HepG2 (cell line): Measurements from ENCODE around the gene ATRN. TPM values are rescaled to one million over a fixed set of nuclear protein-coding genes. Genes with fewer than 3 reads are reported as not detected.
A peak's percentile ranks its signal among the peaks of the same experiment; 100 is the strongest.

ENCODE experiments used
- AHDC1 ChIP-seq: sonication (generic); formaldehyde crosslinking; IDR thresholded peaks from 2 replicates; pipeline ENCODE4 v1.5.1; 2020; ENCODE audit warnings: mild to moderate bottlenecking, missing genetic modification reagents, borderline replicate concordance
- CHCHD3 ChIP-seq: sonication (generic); formaldehyde crosslinking; IDR thresholded peaks from 2 replicates; pipeline ENCODE4 v1.8.0; 2022; ENCODE audit warnings: mild to moderate bottlenecking, missing genetic modification reagents, moderate library complexity
- HNRNPLL ChIP-seq: fragments of 200-400 bp; formaldehyde crosslinking; IDR thresholded peaks from 2 replicates; pipeline ENCODE4 v1.6.1; 2017; ENCODE audit warnings: mild to moderate bottlenecking, low read depth, low read length; ENCODE audit not compliant: poor library complexity, severe bottlenecking
- LCORL ChIP-seq, 2 experiments: fragments of 450-650 bp in 1 of 2; sonication (generic) in 1 of 2; formaldehyde crosslinking in 1 of 2; IDR thresholded peaks; 2 replicates each; pipeline versions ENCODE4 v1.5.0 to v1.6.1; 2017 to 2020; ENCODE audit warnings: antibody characterized with exemption in 1 of 2, missing genetic modification reagents in 1 of 2
- MXD3 ChIP-seq: IDR thresholded peaks from 2 replicates; pipeline ENCODE4 v1.6.1; 2016; ENCODE audit warnings: mild to moderate bottlenecking, missing biosample characterization, missing genetic modification reagents
- RBM22 ChIP-seq: fragments of 200-400 bp; formaldehyde crosslinking; optimal IDR thresholded peaks from 2 replicates; pipeline ENCODE3; 2017; ENCODE audit warnings: mild to moderate bottlenecking, low read length, moderate library complexity
- SP5 ChIP-seq: IDR thresholded peaks from 2 replicates; pipeline ENCODE4 v1.6.1; 2016; ENCODE audit warnings: low read depth, borderline replicate concordance
- ZNF441 ChIP-seq: sonication (generic); formaldehyde crosslinking; IDR thresholded peaks from 2 replicates; pipeline ENCODE4 v1.7.0; 2021; ENCODE audit warnings: missing genetic modification reagents, borderline replicate concordance
- ZNF703 ChIP-seq: sonication (generic); formaldehyde crosslinking; IDR thresholded peaks from 2 replicates; pipeline ENCODE4 v1.5.1; 2020; ENCODE audit warnings: missing genetic modification reagents, mild to moderate bottlenecking, moderate library complexity, borderline replicate concordance
- ZNF75D ChIP-seq: sonication (generic); formaldehyde crosslinking; IDR thresholded peaks from 2 replicates; pipeline ENCODE4 v1.8.1; 2023; ENCODE audit warnings: missing genetic modification reagents, mild to moderate bottlenecking, borderline replicate concordance
- polyA plus RNA-seq, 8 experiments: library from polyadenylated mRNA; depleted of rRNA in 3 of 8; stranded (reverse) in 7 of 8; unstranded in 1 of 8; fragments of >200 nt; fragmentation: Illumina TruSeq in 4 of 8; extraction: Trizol in 4 of 8; gene quantifications; 2 replicates each; pipeline versions ENCODE4 v1.2.1 to v1.2.3, GENCODE V29; 2011 to 2016; ENCODE audit warnings: low read depth in 4 of 8, missing spikeins in 1 of 8, mixed read lengths in 1 of 8; ENCODE audit not compliant: insufficient read depth in 1 of 8
- total RNA-seq, 5 experiments: library from RNA; depleted of rRNA; stranded (reverse); fragments of >200 nt; fragmentation: Illumina TruSeq; extraction: Trizol; gene quantifications; 2 replicates each; pipeline ENCODE4 v1.2.3, GENCODE V29; 2016; ENCODE audit warnings: low read depth in 1 of 5

Gene ATRN
- total and polyA plus RNA-seq, 2 of the 13 experiments (the other 11 are each of a cell fraction or from before 2014, with no cell fraction given) = 44.2 to 81.1 TPM

- TF ChIP-seq AHDC1 (CRISPR knock-in tag) (no peak), ZNF703 (CRISPR knock-in tag) (no peak), MXD3 (CRISPR knock-in tag) (no peak), ZNF75D (CRISPR knock-in tag) (no peak), RBM22 (peak; percentile 38), SP5 (CRISPR knock-in tag) (no peak), HNRNPLL (no peak), ZNF441 (no peak), CHCHD3 (CRISPR knock-in tag) (no peak), LCORL (IDR thresholded peaks at IDR 0.05) (peak; percentile 91), LCORL (CRISPR knock-in tag; IDR thresholded peaks at IDR 0.05) (no peak)
These were observed 132.3 kb downstream of the ATRN start (continued) for GRCh38 chr20:3603108-3603507.
